NCI-H345 (cell line): Measurements from ENCODE around the gene ZNF652.
"Not testable (repeated sequence)": the region's sequence is repeated elsewhere in the genome, so short reads cannot be mapped to it uniquely, and the experiment has no call there.

ENCODE experiments used
- DNase-seq: peaks from one replicate; lab custom pipeline; 2025; lab: John Stamatoyannopoulos, UW

Gene ZNF652

DNA sequence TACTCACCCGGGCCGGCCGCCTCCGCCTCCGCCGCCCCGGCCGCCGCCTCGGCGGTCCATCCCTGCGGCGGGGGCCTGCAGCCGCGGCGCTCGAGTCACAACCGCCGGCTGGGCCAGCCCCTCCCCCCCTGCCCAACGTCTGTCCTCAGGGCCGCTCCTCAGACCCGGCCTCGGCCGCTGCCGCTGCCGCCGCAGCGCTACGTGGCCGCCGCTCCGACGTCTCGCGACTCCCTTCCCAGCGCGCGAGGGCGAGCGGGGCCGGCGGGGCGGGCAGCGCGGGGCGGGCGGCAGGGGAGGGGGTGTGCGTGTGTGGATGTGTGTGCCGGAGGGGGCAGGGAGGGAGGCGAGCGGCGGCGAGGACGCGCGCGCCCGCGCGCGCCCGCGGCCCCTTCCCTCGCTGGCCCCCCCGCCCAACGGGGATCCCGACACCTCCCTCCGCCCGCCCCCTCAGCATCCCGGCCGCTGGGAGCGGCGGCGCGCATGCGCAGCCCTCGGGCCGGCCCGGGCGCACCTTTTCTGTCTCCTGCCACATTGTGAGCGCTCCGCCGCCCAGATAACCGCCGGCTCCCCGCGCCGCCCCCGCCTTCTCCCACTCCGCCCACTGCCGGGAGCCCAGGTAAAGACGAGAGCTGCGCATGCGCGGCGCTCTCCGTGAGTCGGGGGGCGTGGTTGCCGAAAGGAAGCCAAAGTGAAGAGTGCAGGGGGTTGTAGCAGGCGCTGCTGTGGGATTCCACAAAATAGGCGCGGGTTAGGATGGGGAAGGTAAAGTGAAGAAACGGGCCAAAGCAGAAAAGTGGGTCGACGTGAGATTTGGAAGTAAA lies at the start of gene ZNF652:
TSS of gene ZNF652 (minus strand) at position 349 of the 821 bp plus-strand sequence. CDS start 44,525 bp downstream, outside the sequence.
- DNase-seq = peak; percentile 98

- DNase-seq = no peak
Observed at GRCh38 chr17:49409066-49409465, 47.0 kb upstream of the ZNF652 start.

DNA sequence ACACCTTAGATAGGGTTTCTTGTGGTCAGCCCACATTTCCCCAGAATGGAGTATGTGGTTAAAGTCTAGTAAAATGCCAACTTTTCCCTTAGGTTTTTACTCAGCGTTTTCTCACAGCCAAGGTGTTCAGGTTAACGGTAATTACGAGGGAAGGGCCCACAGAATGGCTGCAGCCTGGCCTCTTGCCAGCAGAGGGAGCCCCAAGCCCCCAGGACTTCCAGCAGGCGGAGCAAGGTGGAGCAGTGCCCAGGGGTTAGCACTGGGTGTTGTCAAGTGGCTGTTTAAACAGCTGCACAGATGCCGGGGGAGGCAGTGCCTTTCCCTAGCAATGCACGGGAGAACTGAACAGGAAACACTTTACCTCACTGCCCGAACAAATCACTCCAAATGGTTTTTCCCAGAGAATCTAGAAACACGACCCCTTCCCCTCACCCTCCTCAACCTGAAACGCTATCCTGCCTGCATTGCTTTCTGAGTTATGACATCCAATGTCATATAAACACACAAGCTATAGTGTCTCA lies 46.0 kb upstream of the ZNF652 start:
- DNase-seq = peak; percentile 92

DNA sequence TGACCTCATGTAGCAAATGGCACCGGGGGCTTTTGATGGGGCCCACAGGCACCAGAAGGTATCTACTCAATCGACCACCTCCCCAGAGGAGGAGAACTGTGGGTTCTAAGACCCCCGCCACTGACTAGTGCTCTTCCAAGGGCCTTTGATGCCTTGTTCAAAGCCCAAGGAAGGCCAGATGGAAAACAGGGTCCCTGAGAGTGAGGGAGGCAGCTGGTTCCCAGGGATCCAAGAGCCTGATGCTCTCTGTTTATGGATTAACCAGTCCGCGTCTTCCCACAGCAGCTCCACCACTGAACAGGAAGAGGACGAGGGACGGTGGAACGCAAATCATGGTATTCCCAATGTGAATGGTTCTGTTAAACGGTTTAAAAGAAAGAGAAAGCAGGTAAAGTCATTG lies 45.0 kb upstream of the ZNF652 start:
- no peak for DNase-seq

- DNase-seq = no peak
Observed at GRCh38 chr17:49406421-49407061, 44.5 kb upstream of the ZNF652 start.

GRCh38 chr17:49404906-49405305 lies 42.9 kb upstream of the ZNF652 start:
- no peak for DNase-seq

DNA sequence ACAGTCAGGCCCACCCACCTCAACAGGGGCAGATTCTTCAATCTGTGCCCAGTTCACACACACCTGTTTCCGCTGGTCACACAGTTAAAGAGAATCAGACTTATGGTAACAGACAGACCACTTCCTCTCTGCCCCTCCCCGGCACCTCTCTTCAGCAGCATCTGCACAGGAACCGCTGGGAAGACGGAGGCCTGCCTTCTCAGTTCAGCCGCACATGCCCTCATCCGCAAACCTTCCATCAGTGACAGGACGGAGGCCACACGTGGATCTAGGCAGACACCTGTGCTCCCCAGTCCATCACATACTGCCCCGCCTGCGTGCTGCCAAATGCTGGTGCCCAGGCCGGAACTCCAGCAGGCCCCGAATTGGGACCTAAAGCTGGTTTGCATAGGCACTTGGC lies 42.3 kb upstream of the ZNF652 start:
- no peak for DNase-seq

GRCh38 chr17:49403514-49404289 lies 41.7 kb upstream of the ZNF652 start:
- no peak for DNase-seq

DNA sequence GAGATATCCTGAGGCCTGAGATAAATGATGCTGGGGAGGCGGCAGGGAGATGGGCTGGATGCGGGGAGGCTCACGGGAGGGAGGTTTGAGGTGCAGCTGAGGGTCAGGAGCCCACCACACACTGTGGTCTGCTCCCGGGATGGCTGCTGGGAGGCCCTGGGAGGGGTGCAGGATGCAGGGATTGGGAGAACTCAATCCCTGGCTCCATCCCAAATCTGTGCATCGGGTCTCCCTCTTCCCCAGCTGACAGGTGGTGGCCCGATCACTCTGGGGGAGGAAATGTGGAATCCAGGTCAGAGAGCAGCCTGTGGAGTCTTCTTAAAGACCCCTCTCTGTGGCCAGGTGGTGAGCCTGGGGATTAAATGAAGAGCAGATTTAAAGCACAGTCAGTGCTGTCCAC lies 40.7 kb upstream of the ZNF652 start:
- DNase-seq = no peak

GRCh38 chr17:49401971-49402611 lies 40.0 kb upstream of the ZNF652 start:
- DNase-seq = no peak

DNA sequence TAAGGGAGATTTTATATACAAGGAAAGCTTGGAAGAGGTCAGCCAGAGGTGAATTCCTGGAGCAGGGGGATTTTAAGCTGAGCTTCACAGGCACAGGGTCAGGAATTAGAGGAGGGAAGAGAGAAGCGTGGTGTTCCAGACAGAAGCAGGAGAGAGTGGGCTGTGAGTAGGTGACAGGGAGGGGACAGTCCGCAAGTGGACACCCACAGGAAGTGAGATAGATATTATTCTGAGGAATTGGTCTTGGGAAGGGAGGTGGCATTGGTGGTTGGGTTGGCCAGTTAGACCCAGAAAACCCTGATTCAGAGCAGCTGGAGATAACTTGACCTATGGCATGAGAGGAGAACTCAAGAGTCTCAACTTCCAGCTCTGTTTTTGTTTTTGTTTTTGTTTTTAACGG lies 37.9 kb upstream of the ZNF652 start:
- no peak for DNase-seq

GRCh38 chr17:49397586-49397985 lies 35.5 kb upstream of the ZNF652 start:
- DNase-seq = no peak

- DNase-seq = no peak
Observed at GRCh38 chr17:49393491-49394255, 31.6 kb upstream of the ZNF652 start.

DNA sequence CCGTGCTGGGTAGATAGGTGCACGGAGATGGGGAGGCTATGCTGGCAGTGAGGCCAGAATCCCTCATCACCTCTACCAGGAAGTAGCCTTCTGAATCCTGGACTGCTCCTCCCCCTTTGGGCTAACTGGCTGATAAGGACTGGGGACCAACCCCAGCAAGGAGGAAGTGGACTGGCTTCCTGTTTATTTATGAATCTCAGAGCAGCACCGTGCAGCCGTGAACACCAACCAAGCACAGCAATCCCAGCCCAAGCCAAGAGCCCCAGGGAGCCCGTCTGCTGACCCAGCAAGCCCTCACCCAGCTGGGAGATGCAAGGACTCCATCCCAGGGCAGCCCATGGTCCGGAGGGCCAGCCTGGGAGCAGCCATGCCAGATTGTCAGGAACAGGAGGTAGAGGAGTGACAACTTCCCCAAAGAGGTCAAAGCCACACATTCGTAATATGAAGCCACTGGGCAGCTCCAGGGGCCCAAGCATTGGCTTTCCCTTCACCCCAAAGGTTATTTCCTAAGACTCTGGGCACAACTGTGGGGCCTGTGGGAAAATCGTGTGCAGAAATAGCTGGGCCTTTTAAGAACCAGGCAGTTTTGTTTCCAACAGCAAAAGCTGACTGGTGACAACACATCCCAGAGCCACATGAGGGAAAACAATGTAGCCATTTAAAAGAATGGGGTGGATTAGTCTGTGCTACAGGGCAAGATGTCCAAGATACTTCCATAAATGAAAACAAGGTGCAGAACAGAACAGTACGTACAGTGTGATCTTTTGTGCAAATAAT lies 28.7 kb upstream of the ZNF652 start:
- no peak for DNase-seq

GRCh38 chr17:49389514-49390347 lies 27.7 kb upstream of the ZNF652 start:
- DNase-seq = not testable (repeated sequence)

GRCh38 chr17:49388692-49389513 lies 26.9 kb upstream of the ZNF652 start:
- DNase-seq = no peak

DNA sequence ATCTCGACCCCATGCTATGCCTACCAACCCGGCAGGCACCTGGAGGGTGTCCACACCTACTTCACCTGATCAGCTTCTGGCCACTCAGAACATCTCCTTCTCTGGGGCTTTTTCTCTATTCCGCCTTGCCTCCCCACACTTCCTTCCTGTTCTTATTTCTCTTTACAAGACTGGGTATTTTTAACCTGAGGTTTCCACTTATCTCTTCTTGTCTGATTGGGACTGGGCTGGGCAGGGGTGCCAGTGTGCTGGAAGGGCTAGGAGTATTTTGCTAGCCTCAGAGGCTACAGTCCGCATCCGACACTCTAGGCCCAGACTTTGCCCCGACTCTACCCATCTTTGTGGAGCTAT lies 26.2 kb upstream of the ZNF652 start:
- no peak for DNase-seq

- DNase-seq = no peak
Observed at GRCh38 chr17:49387498-49388289, 25.6 kb upstream of the ZNF652 start.
